H1 (cell line): ENCODE data around the gene USP7. TPM values are rescaled to one million over a fixed set of nuclear protein-coding genes. Genes with fewer than 3 reads are reported as not detected.

Experiments used
- CTCF ChIA-PET: fragments of 300-600 bp; sonication (Branson Sonifier 250); formaldehyde crosslinking; loops from one replicate; lab custom pipeline; 2021; ENCODE audit not compliant: partially characterized antibody; lab: Charles Lee
- POLR2A ChIA-PET: fragments of 300-600 bp; sonication (Branson Sonifier 250); formaldehyde crosslinking; loops from one replicate; lab custom pipeline; 2021; ENCODE audit warnings: inconsistent platforms; ENCODE audit not compliant: partially characterized antibody; lab: Charles Lee
- DNase-seq, 2 experiments: peaks; one replicate each; pipeline versions ENCODE4 v3.0.0 to v3.0.0-alpha.2; 2010 to 2022; ENCODE audit warnings: low spot score in 2 of 2, low read depth in 1 of 2, mixed read lengths in 1 of 2
- FAIRE-seq: peaks from 2 replicates; lab custom pipeline; 2011; peaks lifted over from hg19 to GRCh38; lab: Jason Lieb, UNC
- H2AFZ ChIP-seq: 2 replicates; pipeline ENCODE4 v1.8.1; 2012; ENCODE audit warnings: low read length, inconsistent platforms
- H2AK5ac ChIP-seq: 2 replicates; pipeline ENCODE4 v1.6.1; 2013; ENCODE audit warnings: low read depth, low read length
- H2BK120ac ChIP-seq: replicated peaks from 2 replicates; pipeline ENCODE3; 2013; ENCODE audit warnings: low read depth, low read length, inconsistent platforms
- H2BK12ac ChIP-seq: 2 replicates; pipeline ENCODE4 v1.6.1; 2013; ENCODE audit warnings: low read depth, low read length
- H2BK15ac ChIP-seq: 2 replicates; pipeline ENCODE4 v1.6.1; 2013; ENCODE audit warnings: low read length
- H2BK20ac ChIP-seq: 2 replicates; pipeline ENCODE4 v1.6.1; 2013; ENCODE audit warnings: low read length
- H2BK5ac ChIP-seq: 2 replicates; pipeline ENCODE4 v1.6.1; 2013; ENCODE audit warnings: low read depth, low read length
- H3K14ac ChIP-seq: 2 replicates; pipeline ENCODE4 v1.6.1; 2013; ENCODE audit warnings: inconsistent platforms; ENCODE audit not compliant: insufficient read length
- H3K18ac ChIP-seq: 2 replicates; pipeline ENCODE4 v1.6.1; 2013; ENCODE audit warnings: low read length; ENCODE audit errors: extremely low read depth
- H3K23ac ChIP-seq: 2 replicates; pipeline ENCODE4 v1.6.1; 2013; ENCODE audit warnings: inconsistent platforms; ENCODE audit not compliant: insufficient read length
- H3K23me2 ChIP-seq: 2 replicates; pipeline ENCODE4 v1.6.1; 2013; ENCODE audit warnings: low read depth, low read length
- H3K27ac ChIP-seq: 2 replicates; pipeline ENCODE4 v1.6.1; 2011; ENCODE audit warnings: low read depth, low read length, inconsistent platforms
- H3K27me3 ChIP-seq, 4 experiments: replicated peaks in 1 of 4; 1 replicate in 1 of 4; 2 replicates in 3 of 4; pipeline versions ENCODE4 v1.6.1 to v1.8.1; 2011 to 2013; ENCODE audit warnings: low read length in 3 of 4, mild to moderate bottlenecking in 3 of 4, inconsistent platforms in 2 of 4, mixed read lengths in 2 of 4, moderate library complexity in 1 of 4; ENCODE audit not compliant: control insufficient read depth in 3 of 4, insufficient read depth in 3 of 4; ENCODE audit errors: extremely low read depth in 1 of 4
- H3K36me3 ChIP-seq, 4 experiments: 2 replicates each; pipeline versions ENCODE4 v1.6.1 to v1.8.1; 2011 to 2013; ENCODE audit warnings: mild to moderate bottlenecking in 4 of 4, low read length in 3 of 4, moderate library complexity in 2 of 4, control low read depth in 1 of 4, inconsistent platforms in 1 of 4; ENCODE audit not compliant: insufficient read depth in 4 of 4, control insufficient read depth in 2 of 4
- H3K4ac ChIP-seq: replicated peaks from 2 replicates; pipeline ENCODE3; 2013; ENCODE audit warnings: low read length, low read depth, mixed read lengths, inconsistent platforms; ENCODE audit not compliant: insufficient read length
- H3K4me1 ChIP-seq, 4 experiments: replicated peaks in 1 of 4; 1 replicate in 1 of 4; 2 replicates in 3 of 4; pipeline versions ENCODE4 v1.6.1 to v1.8.1; 2011 to 2013; ENCODE audit warnings: low read length in 3 of 4, inconsistent platforms in 2 of 4, mixed read lengths in 1 of 4; ENCODE audit not compliant: insufficient read depth in 4 of 4, control insufficient read depth in 3 of 4
- H3K4me2 ChIP-seq, 2 experiments: 2 replicates each; pipeline versions ENCODE4 v1.6.1 to v1.8.1; 2011 to 2013; ENCODE audit warnings: low read depth in 2 of 2, low read length in 2 of 2, control low read depth in 1 of 2, inconsistent platforms in 1 of 2, mild to moderate bottlenecking in 1 of 2; ENCODE audit not compliant: insufficient read depth in 1 of 2
- H3K4me3 ChIP-seq, 4 experiments: fragments of 200-600, 300-600 bp in 1 of 4; sonication (generic), shearing (Covaris generic), sonication (Bioruptor Twin) in 1 of 4; 2 replicates each; pipeline versions ENCODE4 v1.5.1 to v1.8.1; 2011 to 2016; ENCODE audit warnings: low read length in 4 of 4, low read depth in 3 of 4, control low read depth in 2 of 4, inconsistent platforms in 2 of 4, mild to moderate bottlenecking in 2 of 4, mixed read lengths in 1 of 4, moderate library complexity in 1 of 4; ENCODE audit not compliant: insufficient read depth in 2 of 4; ENCODE audit errors: extremely low read depth in 1 of 4
- H3K56ac ChIP-seq: replicated peaks from 2 replicates; pipeline ENCODE3; 2013; ENCODE audit warnings: low read depth, mild to moderate bottlenecking, mixed read lengths, low read length, inconsistent platforms; ENCODE audit not compliant: insufficient read length
- H3K79me1 ChIP-seq: 2 replicates; pipeline ENCODE4 v1.6.1; 2013; ENCODE audit warnings: low read depth, low read length, control low read depth
- H3K79me2 ChIP-seq, 2 experiments: 2 replicates each; pipeline versions ENCODE4 v1.6.1 to v1.8.1; 2012 to 2013; ENCODE audit warnings: low read length in 2 of 2, mild to moderate bottlenecking in 2 of 2, inconsistent platforms in 1 of 2; ENCODE audit not compliant: insufficient read depth in 2 of 2, control insufficient read depth in 1 of 2
- H3K9ac ChIP-seq, 4 experiments: replicated peaks in 1 of 4; 1 replicate in 1 of 4; 2 replicates in 3 of 4; pipeline versions ENCODE4 v1.6.1 to v1.8.1; 2011 to 2013; ENCODE audit warnings: low read depth in 3 of 4, low read length in 3 of 4, control low read depth in 2 of 4, mild to moderate bottlenecking in 2 of 4, moderate library complexity in 2 of 4, inconsistent platforms in 1 of 4; ENCODE audit errors: extremely low read depth in 1 of 4
- H3K9me3 ChIP-seq, 2 experiments: 2 replicates each; pipeline versions ENCODE4 v1.6.1 to v1.8.1; 2012 to 2013; ENCODE audit warnings: mild to moderate bottlenecking in 2 of 2, moderate library complexity in 2 of 2, control low read depth in 1 of 2, inconsistent platforms in 1 of 2, low read depth in 1 of 2, low read length in 1 of 2, mixed read lengths in 1 of 2; ENCODE audit not compliant: insufficient read depth in 2 of 2
- H4K20me1 ChIP-seq, 2 experiments: replicated peaks in 1 of 2; 2 replicates each; pipeline versions ENCODE3 to v1.8.1; 2011 to 2013; ENCODE audit warnings: inconsistent platforms in 2 of 2, low read length in 2 of 2, mild to moderate bottlenecking in 1 of 2; ENCODE audit not compliant: insufficient read depth in 2 of 2, control insufficient read depth in 1 of 2
- H4K5ac ChIP-seq: 2 replicates; pipeline ENCODE4 v1.6.1; 2013; ENCODE audit warnings: low read length, low read depth, mixed read lengths, inconsistent platforms; ENCODE audit not compliant: insufficient read length
- H4K8ac ChIP-seq: 2 replicates; pipeline ENCODE4 v1.8.0; 2013; ENCODE audit warnings: mild to moderate bottlenecking, moderate library complexity, low read length, inconsistent platforms; ENCODE audit not compliant: insufficient read depth; ENCODE audit errors: extremely low read depth
- H4K91ac ChIP-seq: replicated peaks from 2 replicates; pipeline ENCODE3; 2013; ENCODE audit warnings: low read length, mixed read lengths, inconsistent platforms; ENCODE audit not compliant: insufficient read length
- BRCA1 ChIP-seq: IDR thresholded peaks from 2 replicates; pipeline ENCODE4 v1.6.1; 2012; ENCODE audit warnings: low read depth, low read length, improper control_type of control experiment
- SP2 ChIP-seq: IDR thresholded peaks from 2 replicates; pipeline ENCODE4 v1.6.1; 2012; ENCODE audit warnings: mild to moderate bottlenecking, low read length, inconsistent platforms
- TAF1 ChIP-seq: IDR thresholded peaks from 2 replicates; pipeline ENCODE4 v1.6.1; 2011; ENCODE audit warnings: mild to moderate bottlenecking, low read depth, low read length
- WGBS, 2 experiments: shearing (Covaris generic) in 1 of 2; methylation state at CpG; one replicate each; pipeline versions ENCODE4 v1.1.6 to v1.1.7; 2013 to 2015; ENCODE audit warnings: low lambda C conversion rate in 2 of 2, mixed read lengths in 2 of 2, inconsistent platforms in 1 of 2, low coverage in 1 of 2, missing lambda C conversion rate in 1 of 2; ENCODE audit not compliant: insufficient replicate concordance in 2 of 2, insufficient coverage in 1 of 2, insufficient read length in 1 of 2; ENCODE audit errors: extremely low coverage in 1 of 2, missing lambda C conversion rate in 1 of 2; 5-methylcytosine and 5-hydroxymethylcytosine counted together
- polyA plus RNA-seq, 7 experiments: library from polyadenylated mRNA; depleted of rRNA in 3 of 7; stranded (reverse) in 5 of 7; unstranded in 2 of 7; fragments of >200 nt in 5 of 7; fragments of 200-250 nt in 2 of 7; gene quantifications; 1 replicate in 5 of 7; 2 replicates in 1 of 7; 4 replicates in 1 of 7; pipeline versions ENCODE4 v1.2.1 to v1.2.3, GENCODE V29; 2011 to 2013; ENCODE audit warnings: missing spikeins in 2 of 7, mixed read lengths in 2 of 7
- total RNA-seq: library from RNA; stranded (reverse); fragmentation: NEBNext Ultra II Directional; extraction: Animal tissue kit (Norgen Biotek cat#: 25700); gene quantifications from 2 replicates; pipeline ENCODE4 v1.2.1, GENCODE V29; 2021

The USP7 gene
- total and polyA plus RNA-seq, 2 of the 8 experiments (the other 6 are each of a cell fraction or from before 2014, with no cell fraction given) = 21.3 to 211 TPM

GRCh38 chr16:8890549-8890921 is 73.2 kb downstream of the USP7 start:
- peaks cover 0 to 12% (median 8%) of the 10 kb centered on the region in 4 experiments; a peak in 3 of 7 replicates for H3K4me1 ChIP-seq
- H2BK15ac ChIP-seq = no peak overlapping the region
- H4K5ac ChIP-seq = no peak overlapping the region
- TF ChIP-seq SP2 (no peak), TAF1 (no peak), BRCA1 (no peak)

More at GRCh38 chr16:8890549-8890921, 73.2 kb downstream of the USP7 start:
- Histone ChIP-seq H3K4me2 (no peak overlapping the region), H3K79me2 (no peaks in the 10 kb centered on the region), H2AK5ac (0 out of 2 replicates have a peak overlapping the region, but pooled peaks have one; percentile 19), H3K27ac (no peak overlapping the region), H3K9ac (no peak overlapping the region), H4K20me1 (peaks cover 2 to 15% of the 10 kb centered on the region in 2 experiments), H3K14ac (no peak overlapping the region), H4K91ac (no peak overlapping the region), H3K23me2 (no peaks in the 10 kb centered on the region), H4K8ac (no peak overlapping the region), H2BK120ac (no peak overlapping the region), H3K56ac (no peak overlapping the region), H3K4ac (no peak overlapping the region), H3K4me3 (no peak overlapping the region), H2BK20ac (no peak overlapping the region), H2AFZ (no peak overlapping the region), H3K27me3 (no peaks in the 10 kb centered on the region), H3K9me3 (no peaks in the 10 kb centered on the region), H3K18ac (no peak overlapping the region), H3K36me3 (peaks cover 28 to 52% (median 37%) of the 10 kb centered on the region in 4 experiments), H2BK5ac (no peak overlapping the region), H3K23ac (no peak overlapping the region), H3K79me1 (no peaks in the 10 kb centered on the region), H2BK12ac (no peak overlapping the region)
- CTCF ChIA-PET = interaction anchor here (0.6 to 3.3 kb wide), 13 partner anchors 7 to 258 kb away, joined by 3 to 12 read pairs (median 3); no protein-coding TSS in a partner anchor
- no peak for DNase-seq
- WGBS, 2 experiments = 95% methylated on average over 5 of the region's 5 CpGs; no CpG with 5 or more reads in 1 of the 2 experiments
- no peak for FAIRE-seq
- POLR2A ChIA-PET = interaction anchor here (0.8 to 2.4 kb wide), 10 partner anchors 9 to 64 kb away, joined by 3 to 9 read pairs (median 4); no protein-coding TSS in a partner anchor
